Hippocampal formation (tissue), 2 donors: ENCODE measurements around the gene KRI1.
A peak's percentile ranks its signal among the peaks of the same experiment; 100 is the strongest.
"Not testable (repeated sequence)": the region's sequence is repeated elsewhere in the genome, so short reads cannot be mapped to it uniquely, and the experiment has no call there.

Source experiments
- DNase-seq, 2 donors: peaks; one replicate each; lab custom pipeline; 2025; lab: John Stamatoyannopoulos, UW

Gene KRI1

DNA sequence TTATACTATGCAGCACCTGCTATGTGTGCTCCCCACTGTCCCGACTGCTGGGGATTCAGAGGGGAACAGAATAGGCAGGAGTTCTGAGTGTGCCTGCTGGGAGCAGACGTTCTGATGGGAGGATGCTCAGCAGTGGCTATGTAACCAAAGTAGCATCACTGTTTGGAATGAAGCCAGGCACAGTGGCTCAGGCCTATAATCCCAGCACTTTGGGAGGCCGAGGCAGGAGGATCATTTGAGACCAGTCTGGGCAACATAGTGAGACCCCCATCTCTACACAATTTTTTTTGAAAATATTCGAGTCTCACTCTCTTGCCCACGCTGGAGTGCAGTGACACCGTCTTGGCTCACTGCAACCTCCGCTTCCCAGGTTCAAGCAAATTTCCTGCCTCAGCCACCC, 16.1 kb downstream of the KRI1 start:
- no peak for DNase-seq

DNA sequence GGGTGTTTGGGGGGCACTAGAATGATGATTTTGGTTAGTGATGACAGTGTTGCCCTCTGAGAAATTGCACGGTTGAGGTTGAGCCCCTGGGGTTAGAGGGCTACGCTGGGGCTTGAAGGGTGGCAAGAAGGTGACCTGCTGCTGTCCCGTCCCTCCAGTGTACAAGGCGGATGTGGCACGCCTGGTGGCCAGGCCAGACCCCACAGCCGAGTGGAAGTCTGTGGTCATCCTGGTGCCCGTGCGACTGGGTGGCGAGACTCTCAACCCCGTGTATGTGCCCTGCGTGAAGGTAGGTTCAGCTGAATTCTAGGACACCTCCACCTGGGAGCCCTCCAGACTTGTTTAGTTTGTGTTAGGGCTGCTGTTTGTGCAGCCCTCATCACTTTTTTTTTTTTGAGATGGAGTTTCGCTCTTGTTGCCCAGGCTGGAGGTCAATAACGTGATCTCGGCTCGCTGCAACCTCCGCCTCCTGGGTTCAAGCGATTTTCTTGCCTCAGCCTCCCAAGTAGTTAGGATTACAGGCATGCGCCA, 17.0 kb downstream of the KRI1 start:
- no peak for DNase-seq

DNA sequence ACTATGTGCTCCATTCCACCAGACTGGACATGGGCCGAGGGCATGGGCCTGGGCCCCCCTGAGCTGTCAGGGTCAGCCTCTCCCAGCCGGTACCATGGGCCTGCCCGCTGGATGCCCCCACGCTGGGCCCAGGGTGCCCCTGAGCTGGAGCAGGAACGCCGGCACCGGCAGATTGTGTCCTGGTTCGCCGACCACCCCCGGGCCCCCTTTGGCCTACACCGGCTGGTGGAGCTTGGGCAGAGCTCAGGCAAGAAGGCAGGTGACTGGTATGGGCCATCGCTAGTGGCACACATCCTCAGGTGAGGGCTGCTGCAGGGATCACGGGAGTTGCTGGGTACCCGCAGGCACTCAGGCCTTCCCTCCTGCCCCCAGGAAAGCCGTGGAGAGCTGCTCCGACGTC, 19.0 kb downstream of the KRI1 start:
- no peak for DNase-seq

DNA sequence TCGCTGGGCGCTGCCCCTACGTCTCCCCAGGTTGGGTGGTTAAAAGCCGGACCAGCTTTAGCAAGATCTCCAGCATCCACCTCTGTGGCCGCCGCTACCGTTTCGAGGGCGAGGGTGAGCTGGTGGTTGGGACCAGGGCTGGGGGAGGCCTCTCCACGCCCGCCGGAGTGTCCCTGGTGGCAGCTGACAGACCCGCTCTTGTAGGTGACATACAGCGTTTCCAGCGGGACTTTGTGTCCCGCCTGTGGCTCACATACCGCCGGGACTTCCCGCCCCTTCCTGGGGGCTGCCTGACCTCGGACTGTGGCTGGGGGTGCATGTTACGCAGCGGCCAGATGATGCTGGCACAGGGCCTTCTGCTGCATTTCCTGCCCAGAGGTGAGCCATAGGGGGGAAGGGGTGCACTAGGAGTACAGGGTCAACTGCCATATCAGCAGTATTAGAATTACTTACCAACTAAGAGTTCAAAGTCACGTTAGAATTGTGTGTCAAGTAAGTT, 21.0 kb downstream of the KRI1 start:
- DNase-seq, result no peak

DNA sequence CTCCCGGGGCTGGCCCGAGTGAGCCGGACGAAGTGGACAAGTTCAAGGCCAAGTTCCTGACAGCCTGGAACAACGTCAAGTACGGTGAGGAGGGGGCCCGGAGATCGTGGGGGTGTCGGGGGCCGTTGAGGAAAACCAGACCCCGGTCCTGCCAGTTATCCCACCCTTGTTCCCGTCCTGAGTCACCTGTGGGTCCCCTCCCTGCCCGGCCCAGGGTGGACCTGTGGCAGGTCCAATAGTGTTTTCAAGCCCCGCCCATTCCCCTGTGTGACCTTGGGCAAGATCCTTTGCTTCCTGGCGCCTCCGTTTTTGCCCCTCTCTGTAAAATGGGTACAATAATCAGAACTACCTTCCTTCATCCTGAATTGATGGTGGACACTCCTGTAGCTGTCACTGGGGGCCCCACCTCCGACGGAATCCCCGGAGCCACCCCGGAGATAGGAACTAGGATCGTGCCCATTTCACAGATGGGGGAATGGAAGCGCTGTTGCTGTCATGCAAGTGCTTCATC, 21.5 kb downstream of the KRI1 start:
- DNase-seq, result peak in 1 of 2 donors; percentile 40

DNA sequence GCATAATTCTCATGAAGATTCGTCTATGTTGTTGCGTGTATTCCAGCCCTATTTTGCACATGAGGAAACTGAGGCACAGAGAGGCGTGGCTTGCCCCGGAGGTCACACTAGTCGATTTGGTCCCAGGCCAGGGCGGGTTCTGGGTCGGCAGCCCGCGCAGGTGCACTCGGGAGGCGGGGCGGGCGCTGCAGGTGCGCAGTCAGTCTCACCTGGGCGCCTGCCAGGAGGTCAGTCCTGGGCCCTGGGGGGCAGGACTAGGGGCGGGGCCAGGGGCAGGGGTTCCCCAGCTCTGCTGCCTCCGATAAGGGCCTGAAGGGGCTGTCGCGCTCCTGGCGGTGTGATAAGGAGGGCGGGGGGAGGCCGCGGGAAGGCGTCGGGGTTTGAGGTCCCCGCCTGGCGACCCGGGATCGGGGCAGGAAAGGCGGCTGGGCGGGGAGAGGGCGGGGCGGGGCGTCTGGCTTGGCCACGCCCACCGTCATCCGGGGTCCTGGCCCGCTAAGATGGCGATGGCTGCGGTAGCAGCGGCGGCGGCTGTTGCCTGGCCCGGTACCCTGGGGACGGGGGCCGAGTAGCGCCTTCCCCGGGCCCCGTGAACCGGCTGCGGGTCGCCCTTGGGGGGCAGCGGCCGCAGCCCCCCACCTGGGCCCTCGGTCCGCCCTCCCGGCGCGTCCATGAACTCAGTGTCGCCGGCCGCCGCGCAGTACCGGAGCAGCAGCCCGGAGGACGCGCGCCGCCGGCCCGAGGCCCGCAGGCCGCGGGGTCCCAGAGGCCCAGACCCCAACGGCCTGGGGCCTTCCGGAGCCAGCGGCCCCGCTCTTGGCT, 22.2 kb downstream of the KRI1 start, which contains the start of gene ATG4D:
Gene ATG4D, plus strand, starts transcription at position 485 of the 822 bp plus-strand sequence. Its CDS starts 187 bp downstream, at position 672.
- peak; percentile 25 to 74 for DNase-seq

DNA sequence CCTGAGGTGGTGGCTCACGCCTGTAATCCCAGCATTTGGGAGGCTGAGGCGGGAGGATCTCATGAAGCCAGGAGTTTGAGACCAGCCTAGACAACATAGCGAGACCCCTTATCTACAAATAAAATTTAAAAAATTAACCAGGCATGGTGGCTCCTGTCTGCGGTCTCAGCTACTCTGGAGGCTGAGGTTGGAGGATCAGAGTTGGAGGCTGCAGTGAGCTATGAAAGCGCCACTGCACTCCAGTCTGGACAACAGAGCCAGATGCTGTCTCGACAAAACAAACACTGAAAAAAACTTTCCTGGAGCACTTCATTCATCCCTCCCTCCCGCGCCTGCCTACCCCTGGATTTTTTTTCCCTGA, 22.8 kb downstream of the KRI1 start:
- DNase-seq, result no peak

DNA sequence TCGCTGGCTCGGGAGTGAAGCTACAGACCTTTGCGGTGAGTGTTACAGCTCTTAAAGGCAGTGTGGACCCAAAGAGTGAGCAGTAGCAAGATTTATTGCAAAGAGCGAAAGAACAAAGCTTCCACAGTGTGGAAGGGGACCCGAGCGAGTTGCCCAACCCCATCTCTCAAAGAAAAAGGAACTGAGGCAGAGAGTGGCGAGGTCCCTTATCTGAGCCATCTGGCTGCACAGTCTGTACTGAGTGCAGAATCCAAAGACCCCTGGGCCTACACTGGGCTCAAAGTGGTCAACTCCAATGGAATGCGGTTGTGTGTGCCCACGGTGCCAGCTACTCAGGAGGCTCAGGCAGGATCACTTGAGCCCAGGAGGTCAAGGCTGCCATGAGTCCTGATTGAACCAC, 26.8 kb downstream of the KRI1 start:
- DNase-seq, result not testable (repeated sequence)

DNA sequence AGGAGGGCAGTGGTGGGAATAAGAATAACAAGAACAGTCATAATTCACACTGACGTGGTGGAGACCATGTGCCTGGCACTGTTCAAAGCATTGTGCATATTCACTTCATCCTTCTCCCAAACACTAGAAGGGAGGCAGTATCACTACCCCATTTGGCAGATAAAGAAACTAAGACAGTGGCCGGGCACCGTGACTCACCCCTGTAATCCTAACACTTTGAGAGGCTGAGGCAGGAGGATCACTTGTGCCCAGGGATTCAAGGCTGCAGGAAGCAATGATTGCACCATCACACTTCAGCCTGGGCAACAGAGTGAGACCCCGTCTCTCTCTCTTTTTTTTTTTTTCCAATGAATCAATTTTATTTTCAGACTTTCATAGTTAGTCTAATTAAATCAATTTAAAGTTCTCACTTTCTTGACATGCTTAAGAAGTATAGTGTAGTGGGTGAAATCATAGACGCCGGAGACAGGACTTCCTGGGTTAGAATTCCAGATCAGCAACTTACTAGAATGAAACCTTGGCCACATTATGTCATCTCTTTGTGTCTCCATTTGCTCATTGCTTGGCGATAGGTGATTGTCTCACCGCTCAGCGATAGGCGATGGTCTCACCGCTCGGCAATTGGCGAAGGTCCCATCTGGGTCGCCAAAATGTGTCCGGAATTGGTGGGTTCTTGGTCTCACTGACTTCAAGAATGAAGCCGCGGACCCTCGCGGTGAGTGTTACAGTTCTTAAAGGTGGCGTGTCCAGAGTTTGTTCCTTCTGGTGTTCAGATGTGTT, 27.4 kb downstream of the KRI1 start:
- DNase-seq, result no peak

DNA sequence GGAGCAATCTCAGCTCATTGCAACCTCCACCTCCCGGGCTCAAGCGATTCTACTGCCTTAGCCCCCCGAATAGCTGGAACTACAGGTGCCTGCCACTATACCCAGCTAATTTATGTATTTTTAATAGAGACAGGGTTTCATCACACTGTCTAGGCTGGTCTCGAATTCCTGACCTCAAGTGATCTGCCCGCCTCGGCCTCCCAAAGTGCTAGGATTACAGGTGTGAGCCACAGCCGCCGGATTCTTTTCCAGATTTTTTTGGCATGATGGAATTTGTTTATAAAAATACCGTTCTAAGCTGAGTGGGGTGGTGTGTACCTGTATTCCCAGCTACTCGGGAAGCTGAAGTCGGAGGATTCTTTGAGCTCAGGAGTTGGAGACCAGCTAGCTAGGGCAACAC, 28.1 kb downstream of the KRI1 start:
- no peak for DNase-seq

DNA sequence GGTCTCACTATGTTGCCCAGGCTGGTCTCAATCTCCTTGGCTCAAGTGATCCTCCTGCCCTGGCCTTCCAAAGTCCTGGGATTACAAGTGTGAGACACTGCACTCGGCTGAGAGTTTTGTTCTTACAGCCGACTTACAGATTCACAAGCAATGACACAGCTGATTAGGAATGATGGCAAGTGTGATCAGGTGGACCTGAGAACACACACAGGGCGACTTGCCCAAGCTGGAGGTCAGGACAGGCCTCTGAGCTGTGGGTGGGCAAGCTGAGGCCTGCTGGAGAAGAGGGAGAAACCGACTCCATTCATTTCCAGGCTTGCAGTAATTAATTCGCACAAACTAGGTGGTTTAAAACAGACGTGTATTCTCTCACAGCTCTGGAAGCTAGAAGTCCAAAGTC, 30.2 kb downstream of the KRI1 start:
- no peak for DNase-seq

DNA sequence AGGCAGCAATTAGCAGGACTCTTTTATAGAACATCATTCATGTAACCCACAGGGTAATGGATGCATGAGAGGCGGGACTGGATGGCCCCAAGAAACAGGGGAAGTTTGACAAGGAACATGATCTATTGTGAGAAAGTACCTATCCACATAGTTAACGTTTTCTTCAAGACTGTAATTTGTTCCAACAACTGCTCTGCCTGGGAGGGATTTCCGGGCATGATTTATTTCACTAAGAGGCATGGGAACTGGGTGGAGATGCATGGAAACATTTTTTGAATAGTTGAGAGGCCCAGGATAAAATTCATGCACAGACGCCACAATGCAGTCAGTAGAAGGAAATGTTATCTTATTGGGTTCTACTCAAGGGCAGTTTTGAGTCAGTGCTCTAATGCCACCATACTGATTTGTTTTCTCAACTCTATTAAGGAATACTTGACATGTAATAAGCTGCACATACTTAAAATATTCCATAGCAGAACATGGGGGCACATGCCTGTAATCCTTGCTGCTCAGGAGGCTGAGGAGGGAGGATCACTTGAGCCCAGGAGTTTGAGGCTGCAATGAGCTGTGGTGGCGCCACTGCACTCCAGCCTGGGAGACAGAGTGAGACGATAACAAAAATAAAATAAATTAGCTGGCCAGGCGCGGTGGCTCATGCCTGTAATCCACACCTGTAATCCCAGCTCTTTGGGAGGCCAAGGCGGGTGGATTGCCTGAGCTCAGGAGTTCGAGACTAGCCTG, 32.0 kb downstream of the KRI1 start:
- no peak for DNase-seq

DNA sequence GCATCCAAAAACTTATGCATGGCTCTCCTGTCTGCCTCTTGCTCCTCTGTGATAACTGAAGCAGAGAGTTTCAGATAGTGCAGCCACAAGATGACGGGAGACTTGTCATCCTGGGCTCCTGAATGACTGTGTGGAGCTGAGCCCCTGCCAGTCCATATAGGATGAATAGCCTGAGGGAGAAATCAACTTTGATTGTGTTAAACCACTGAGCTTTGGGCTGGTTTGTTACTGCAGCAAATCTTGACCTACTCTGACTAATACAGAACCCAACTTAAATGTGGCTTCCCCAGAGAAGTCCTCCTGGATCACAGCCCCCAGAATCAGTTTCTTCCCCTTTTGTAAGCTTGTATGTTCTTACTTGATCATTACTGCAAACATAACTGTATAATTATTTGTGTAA, 33.4 kb downstream of the KRI1 start:
- no peak for DNase-seq

DNA sequence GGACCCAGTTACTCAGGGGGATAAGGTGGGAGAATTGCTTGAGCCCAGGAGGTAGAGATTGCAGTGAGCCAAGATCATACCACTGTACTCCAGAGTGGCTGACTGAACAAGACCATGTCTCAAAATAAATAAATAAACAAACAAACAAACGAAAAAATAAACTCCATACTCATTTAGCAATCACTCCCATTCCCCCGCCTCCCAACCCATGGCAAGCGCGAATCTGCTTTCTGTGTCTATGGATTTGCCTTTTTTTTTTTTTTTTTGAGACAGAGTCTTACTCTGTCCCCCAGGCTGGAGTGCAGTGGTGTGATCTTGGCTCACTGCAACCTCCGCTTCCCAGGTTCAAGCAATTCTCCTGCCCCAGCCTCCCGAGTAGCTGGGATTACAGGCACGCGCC, 38.9 kb downstream of the KRI1 start:
- not testable (repeated sequence) for DNase-seq

DNA sequence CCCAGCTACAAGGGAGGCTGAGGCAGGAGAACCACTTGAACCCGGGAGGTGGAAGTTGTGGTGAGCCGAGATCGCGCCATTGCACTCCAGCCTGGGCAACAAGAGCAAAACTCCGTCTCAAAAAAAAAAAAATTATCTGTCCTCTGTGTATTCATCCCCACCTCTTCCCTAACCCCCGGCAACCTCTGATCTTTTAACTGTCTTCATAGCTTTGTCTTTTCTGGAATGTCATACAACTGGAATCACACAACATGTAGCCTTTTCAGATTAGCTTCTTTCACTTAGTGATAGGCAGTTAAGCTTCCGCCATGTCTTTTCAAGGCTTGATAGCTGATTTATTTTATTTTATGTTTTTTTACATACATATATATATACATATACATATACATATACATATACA, 40.2 kb downstream of the KRI1 start:
- DNase-seq, result no peak

DNA sequence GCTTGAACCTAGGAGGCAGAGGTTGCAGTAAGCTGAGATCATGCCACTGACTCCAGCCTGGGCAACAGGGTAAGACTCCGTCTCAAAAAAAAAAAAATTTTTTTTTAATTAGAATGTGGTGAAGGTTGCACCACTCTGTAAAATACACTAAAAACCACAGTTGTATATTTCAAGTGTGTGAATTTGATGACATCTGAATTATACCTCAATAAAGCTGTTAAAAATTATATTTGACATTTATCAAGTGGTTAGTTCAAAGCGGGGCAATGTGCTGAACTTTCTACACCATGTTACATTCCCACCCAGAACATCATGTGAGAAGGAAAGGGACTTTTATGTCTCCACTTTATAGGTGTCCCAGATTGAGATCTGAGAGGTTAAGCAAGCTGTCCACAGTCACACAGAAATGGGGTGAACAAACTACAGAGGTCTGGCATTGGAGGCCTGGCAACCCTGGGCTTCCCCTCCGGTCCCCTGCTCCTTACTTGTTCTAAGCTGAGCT, 42.6 kb downstream of the KRI1 start:
- DNase-seq, result no peak

DNA sequence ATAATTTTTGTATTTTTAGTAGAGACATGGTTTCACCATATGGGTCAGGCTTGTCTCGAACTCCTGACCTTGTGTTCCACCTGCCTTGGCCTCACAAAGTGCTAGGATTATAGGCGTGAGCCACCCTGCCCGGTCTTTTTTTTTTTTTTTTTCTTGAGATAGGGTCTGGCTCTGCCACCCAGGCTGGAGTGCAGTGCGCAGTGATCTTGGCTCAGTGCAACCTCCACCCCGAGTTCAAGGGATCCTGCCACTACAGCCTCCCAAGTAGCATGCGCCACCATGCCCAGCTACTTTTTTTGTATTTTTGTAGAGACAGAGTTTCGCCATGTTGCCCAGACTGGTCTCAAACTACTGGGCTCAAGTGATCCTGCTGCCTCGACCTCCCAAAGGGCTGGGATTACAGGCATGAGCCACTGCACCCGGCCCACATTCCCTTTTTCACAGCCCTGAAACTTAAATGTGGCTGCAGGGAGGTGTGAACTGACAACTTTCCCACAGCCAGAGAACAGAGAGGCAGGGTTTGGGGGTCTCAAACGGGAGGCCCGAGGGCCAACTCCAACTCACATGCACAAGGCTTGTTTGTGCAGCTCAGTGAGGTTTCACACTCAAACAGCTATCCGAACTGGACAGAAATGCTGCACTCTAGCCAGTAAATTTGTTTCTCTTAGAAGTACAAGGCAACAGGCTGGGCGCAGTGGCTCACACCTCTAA, 44.2 kb downstream of the KRI1 start:
- no peak for DNase-seq

DNA sequence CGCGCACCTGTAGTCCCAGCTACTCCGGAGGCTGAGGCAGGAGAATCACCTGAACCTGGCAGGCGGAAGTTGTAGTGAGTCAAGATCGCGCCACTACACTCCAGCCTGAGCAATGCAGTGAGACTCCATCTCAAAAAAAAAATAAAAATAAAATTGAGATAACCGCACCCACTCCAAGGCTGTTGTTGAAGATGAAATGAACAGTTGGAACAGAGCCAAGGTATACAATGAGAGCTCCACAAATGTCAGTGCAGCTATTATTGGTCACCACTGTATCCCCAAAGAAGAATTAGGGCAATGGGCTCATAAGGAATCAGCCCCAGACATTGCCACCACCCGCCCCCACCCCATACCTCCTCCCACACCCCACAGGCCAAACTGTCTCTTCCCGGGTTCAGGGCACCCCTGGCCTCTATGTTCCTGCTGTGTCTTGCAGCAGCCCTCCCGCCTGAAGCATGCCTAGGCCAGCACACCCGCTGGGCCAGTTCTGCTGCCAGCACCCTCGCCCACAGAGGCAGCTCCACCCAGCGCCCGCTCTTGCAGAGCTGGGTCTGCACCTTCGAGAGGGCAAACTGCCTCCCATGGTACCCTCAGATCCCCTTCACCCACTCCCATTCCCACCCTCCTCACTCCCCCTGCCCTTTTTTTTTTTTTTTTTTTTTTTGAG, 45.0 kb downstream of the KRI1 start:
- DNase-seq, result no peak

DNA sequence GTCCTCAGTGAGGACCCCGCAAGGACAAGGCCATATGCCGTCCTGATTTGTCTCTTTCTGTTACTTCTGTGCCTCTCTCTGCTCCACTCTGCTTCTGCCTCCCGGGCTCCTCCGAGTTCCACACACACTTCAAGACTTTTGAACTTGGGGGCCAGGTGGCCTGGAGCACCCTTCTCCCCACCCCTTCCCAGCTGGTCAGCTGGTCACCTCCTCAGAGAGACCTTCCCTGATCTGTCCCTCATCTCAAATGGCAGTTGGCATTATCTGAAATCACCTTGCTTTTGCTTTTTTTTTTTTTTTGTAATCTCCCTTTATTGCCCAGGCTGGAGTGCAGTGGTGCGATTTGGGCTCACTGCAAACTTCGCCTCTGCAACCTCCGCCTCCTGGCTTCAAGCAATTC, 46.4 kb downstream of the KRI1 start:
- DNase-seq, result no peak
